ENCODE measurements around the gene RFX3. TPM values are rescaled to one million over a fixed set of nuclear protein-coding genes. Genes with fewer than 3 reads are reported as not detected.

Gene RFX3
- total and polyA plus RNA-seq, 12 donors = 1.4 to 14.2 (median 5.5) TPM

GRCh38 chr9:3205421-3206095 lies 320.2 kb downstream of the RFX3 start:
- TF ChIP-seq POLR2A (IDR thresholded peaks at IDR 0.05) = no peak
- TF ChIP-seq, protein P1, sequence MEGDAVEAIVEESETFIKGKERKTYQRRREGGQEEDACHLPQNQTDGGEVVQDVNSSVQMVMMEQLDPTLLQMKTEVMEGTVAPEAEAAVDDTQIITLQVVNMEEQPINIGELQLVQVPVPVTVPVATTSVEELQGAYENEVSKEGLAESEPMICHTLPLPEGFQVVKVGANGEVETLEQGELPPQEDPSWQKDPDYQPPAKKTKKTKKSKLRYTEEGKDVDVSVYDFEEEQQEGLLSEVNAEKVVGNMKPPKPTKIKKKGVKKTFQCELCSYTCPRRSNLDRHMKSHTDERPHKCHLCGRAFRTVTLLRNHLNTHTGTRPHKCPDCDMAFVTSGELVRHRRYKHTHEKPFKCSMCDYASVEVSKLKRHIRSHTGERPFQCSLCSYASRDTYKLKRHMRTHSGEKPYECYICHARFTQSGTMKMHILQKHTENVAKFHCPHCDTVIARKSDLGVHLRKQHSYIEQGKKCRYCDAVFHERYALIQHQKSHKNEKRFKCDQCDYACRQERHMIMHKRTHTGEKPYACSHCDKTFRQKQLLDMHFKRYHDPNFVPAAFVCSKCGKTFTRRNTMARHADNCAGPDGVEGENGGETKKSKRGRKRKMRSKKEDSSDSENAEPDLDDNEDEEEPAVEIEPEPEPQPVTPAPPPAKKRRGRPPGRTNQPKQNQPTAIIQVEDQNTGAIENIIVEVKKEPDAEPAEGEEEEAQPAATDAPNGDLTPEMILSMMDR (IDR thresholded peaks at IDR 0.05) = no peak
- H3K4me3 ChIP-seq = no peak overlapping the region
- DNase-seq = no peak
- no peak overlapping the region for H3K27ac ChIP-seq
- intact Hi-C loops (cut with DNase I) = no loop called here
- H3K4me1 ChIP-seq (replicated peaks in 1 of 2) = no peaks in the 10 kb centered on the region
- no peaks in the 10 kb centered on the region for H3K36me3 ChIP-seq (replicated peaks in 1 of 2)
- WGBS, 4 donors = 11 to 77% (median 56%) methylated on average over 1 of the region's 1 CpG
- no peaks in the 10 kb centered on the region for H3K9me3 ChIP-seq (replicated peaks in 1 of 3)
- H3K27me3 ChIP-seq = no peaks in the 10 kb centered on the region

GRCh38 chr9:3200331-3200774 lies 325.4 kb downstream of the RFX3 start:
- no peak for DNase-seq
- TF ChIP-seq, protein P1 (IDR thresholded peaks at IDR 0.05) = no peak
- no peak for TF ChIP-seq POLR2A (IDR thresholded peaks at IDR 0.05)

DNA sequence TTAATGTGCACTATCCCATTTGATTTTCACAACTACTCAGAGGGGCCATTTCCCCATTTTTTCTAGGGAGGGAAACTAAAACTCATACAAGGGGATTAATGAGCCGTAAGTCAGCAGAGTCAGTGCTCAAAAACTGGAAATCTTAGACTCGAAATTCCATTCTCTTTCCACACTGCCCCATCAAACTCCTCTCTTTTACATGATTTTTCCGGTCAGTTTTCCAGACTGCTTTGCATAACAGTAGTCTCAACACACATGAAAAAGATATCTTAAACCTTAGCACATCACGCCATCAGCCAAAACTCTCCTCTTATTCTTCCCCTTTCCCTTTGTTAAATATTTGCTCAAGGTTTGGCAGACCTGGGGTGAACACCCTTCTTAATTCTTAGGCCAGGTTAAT lies 332.0 kb downstream of the RFX3 start:
- no peak overlapping the region for H3K4me3 ChIP-seq
- WGBS, 4 donors = 70 to 80% (median 77%) methylated on average over 4 of the region's 4 CpGs
- H3K27me3 ChIP-seq = peaks cover 5% of the 10 kb centered on the region
- H3K9me3 ChIP-seq (replicated peaks in 1 of 3) = no peaks in the 10 kb centered on the region
- TF ChIP-seq, protein P1 (IDR thresholded peaks at IDR 0.05) = no peak
- no peak for TF ChIP-seq POLR2A (IDR thresholded peaks at IDR 0.05)
- no peaks in the 10 kb centered on the region for H3K36me3 ChIP-seq (replicated peaks in 1 of 2)
- H3K4me1 ChIP-seq (replicated peaks in 1 of 2) = no peaks in the 10 kb centered on the region
- no peak overlapping the region for H3K27ac ChIP-seq
- no peak for DNase-seq
- intact Hi-C loops (cut with DNase I) = no loop called here

More at GRCh38 chr9:3200331-3200774, 325.4 kb downstream of the RFX3 start:
- Histone ChIP-seq H3K36me3 (replicated peaks in 1 of 2) (no peaks in the 10 kb centered on the region), H3K9me3 (replicated peaks in 1 of 3) (no peaks in the 10 kb centered on the region), H3K27ac (no peak overlapping the region), H3K4me3 (no peak overlapping the region), H3K27me3 (peaks cover 5% of the 10 kb centered on the region), H3K4me1 (replicated peaks in 1 of 2) (no peaks in the 10 kb centered on the region)
- intact Hi-C loops (cut with DNase I) = no loop called here
- WGBS, 4 donors = 85 to 88% (median 87%) methylated on average over 4 of the region's 4 CpGs

DNA sequence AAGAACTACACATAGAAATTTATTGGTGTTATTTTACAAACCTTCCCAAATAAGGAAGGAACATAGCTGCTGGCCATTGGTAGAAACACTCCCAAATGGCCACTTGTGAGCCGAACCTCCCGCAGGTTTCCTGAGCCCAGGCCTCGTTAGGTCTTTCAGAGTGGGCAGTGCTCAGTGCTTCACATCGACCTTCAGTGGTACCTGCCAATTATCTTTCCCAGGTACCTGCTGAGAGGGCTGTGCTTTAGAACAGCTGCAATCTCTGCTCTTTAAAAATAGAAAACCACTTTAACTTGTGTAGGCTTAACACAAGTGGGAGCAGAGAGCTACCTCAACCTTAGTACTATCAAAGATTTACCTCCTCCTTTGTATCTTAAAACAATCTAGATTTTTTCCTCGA lies 334.1 kb downstream of the RFX3 start:
- no peak overlapping the region for H3K27ac ChIP-seq
- H3K27me3 ChIP-seq = no peaks in the 10 kb centered on the region
- WGBS, 4 donors = 61 to 71% (median 69%) methylated on average over 5 of the region's 5 CpGs
- H3K4me3 ChIP-seq = no peak overlapping the region
- no peaks in the 10 kb centered on the region for H3K4me1 ChIP-seq (replicated peaks in 1 of 2)
- no peaks in the 10 kb centered on the region for H3K36me3 ChIP-seq (replicated peaks in 1 of 2)
- intact Hi-C loops (cut with DNase I) = no loop called here
- no peak for TF ChIP-seq POLR2A (IDR thresholded peaks at IDR 0.05)
- TF ChIP-seq, protein P1 (IDR thresholded peaks at IDR 0.05) = no peak
- no peak for DNase-seq
- no peaks in the 10 kb centered on the region for H3K9me3 ChIP-seq (replicated peaks in 1 of 3)

Data from adrenal gland (tissue), 12 donors.